ENCODE data around the gene YWHAB.
"Not testable (repeated sequence)": the region's sequence is repeated elsewhere in the genome, so short reads cannot be mapped to it uniquely, and the experiment has no call there.

YWHAB gene

GRCh38 chr20:44850272-44850671 is 35.2 kb upstream of the YWHAB start:
- no peaks in the 10 kb centered on the region for H3K27me3 ChIP-seq (ENCODE audit: control insufficient read depth in 2 of 2, insufficient read depth in 2 of 2, low read length in 2 of 2)
- H3K9ac ChIP-seq (ENCODE audit: low read depth in 1 of 2, low read length in 2 of 2) = no peak overlapping the region
- H3K9me3 ChIP-seq (ENCODE audit: control insufficient read depth in 2 of 2, low read length in 2 of 2) = no peaks in the 10 kb centered on the region
- no peak overlapping the region for H3K4me3 ChIP-seq (ENCODE audit: low read length in 2 of 2)
- H3K27ac ChIP-seq (ENCODE audit: low read depth in 2 of 2, low read length in 2 of 2) = no peak overlapping the region
- H3K36me3 ChIP-seq (ENCODE audit: control insufficient read depth in 2 of 2, insufficient read depth in 2 of 2, low read length in 2 of 2) = no peaks in the 10 kb centered on the region
- H3K4me1 ChIP-seq (ENCODE audit: control insufficient read depth in 2 of 2, insufficient read depth in 2 of 2, low read length in 2 of 2) = peaks cover 10 to 23% of the 10 kb centered on the region in 2 donors

- H3K4me1 ChIP-seq (ENCODE audit: control insufficient read depth in 2 of 2, insufficient read depth in 2 of 2, low read length in 2 of 2) = peaks cover 10 to 23% of the 10 kb centered on the region in 2 donors
- H3K27ac ChIP-seq (ENCODE audit: low read depth in 2 of 2, low read length in 2 of 2) = no peak overlapping the region
- no peak overlapping the region for H3K9ac ChIP-seq (ENCODE audit: low read depth in 1 of 2, low read length in 2 of 2)
- no peaks in the 10 kb centered on the region for H3K36me3 ChIP-seq (ENCODE audit: control insufficient read depth in 2 of 2, insufficient read depth in 2 of 2, low read length in 2 of 2)
- H3K4me3 ChIP-seq (ENCODE audit: low read length in 2 of 2) = no peak overlapping the region
- H3K9me3 ChIP-seq (ENCODE audit: control insufficient read depth in 2 of 2, low read length in 2 of 2) = no peaks in the 10 kb centered on the region
- no peaks in the 10 kb centered on the region for H3K27me3 ChIP-seq (ENCODE audit: control insufficient read depth in 2 of 2, insufficient read depth in 2 of 2, low read length in 2 of 2)
These were observed 34.7 kb upstream of the YWHAB start for GRCh38 chr20:44850837-44851236.

- Histone ChIP-seq H3K9me3 (ENCODE audit: control insufficient read depth in 2 of 2, low read length in 2 of 2) (no peaks in the 10 kb centered on the region), H3K9ac (ENCODE audit: low read depth in 1 of 2, low read length in 2 of 2) (no peak overlapping the region), H3K27me3 (ENCODE audit: control insufficient read depth in 2 of 2, insufficient read depth in 2 of 2, low read length in 2 of 2) (no peaks in the 10 kb centered on the region), H3K36me3 (ENCODE audit: control insufficient read depth in 2 of 2, insufficient read depth in 2 of 2, low read length in 2 of 2) (no peaks in the 10 kb centered on the region), H3K4me1 (ENCODE audit: control insufficient read depth in 2 of 2, insufficient read depth in 2 of 2, low read length in 2 of 2) (peaks cover 10 to 28% of the 10 kb centered on the region in 2 donors), H3K27ac (ENCODE audit: low read depth in 2 of 2, low read length in 2 of 2) (peak overlapping the region; percentile 48 to 56), H3K4me3 (ENCODE audit: low read length in 2 of 2) (no peak overlapping the region)
These were observed 34.0 kb upstream of the YWHAB start for GRCh38 chr20:44851545-44851944.

- no peak overlapping the region for H3K27ac ChIP-seq (ENCODE audit: low read depth in 2 of 2, low read length in 2 of 2)
- no peak overlapping the region for H3K9ac ChIP-seq (ENCODE audit: low read depth in 1 of 2, low read length in 2 of 2)
- no peaks in the 10 kb centered on the region for H3K36me3 ChIP-seq (ENCODE audit: control insufficient read depth in 2 of 2, insufficient read depth in 2 of 2, low read length in 2 of 2)
- no peak overlapping the region for H3K4me3 ChIP-seq (ENCODE audit: low read length in 2 of 2)
- no peaks in the 10 kb centered on the region for H3K9me3 ChIP-seq (ENCODE audit: control insufficient read depth in 2 of 2, low read length in 2 of 2)
- no peaks in the 10 kb centered on the region for H3K27me3 ChIP-seq (ENCODE audit: control insufficient read depth in 2 of 2, insufficient read depth in 2 of 2, low read length in 2 of 2)
- peaks cover 3 to 15% of the 10 kb centered on the region in 2 donors for H3K4me1 ChIP-seq (ENCODE audit: control insufficient read depth in 2 of 2, insufficient read depth in 2 of 2, low read length in 2 of 2)
These were observed 29.1 kb upstream of the YWHAB start for GRCh38 chr20:44856442-44856841.

- Histone ChIP-seq H3K27me3 (ENCODE audit: control insufficient read depth in 2 of 2, insufficient read depth in 2 of 2, low read length in 2 of 2) (no peaks in the 10 kb centered on the region), H3K27ac (ENCODE audit: low read depth in 2 of 2, low read length in 2 of 2) (no peak overlapping the region), H3K9ac (ENCODE audit: low read depth in 1 of 2, low read length in 2 of 2) (no peak overlapping the region), H3K4me1 (ENCODE audit: control insufficient read depth in 2 of 2, insufficient read depth in 2 of 2, low read length in 2 of 2) (peaks cover 3 to 14% of the 10 kb centered on the region in 2 donors), H3K9me3 (ENCODE audit: control insufficient read depth in 2 of 2, low read length in 2 of 2) (no peaks in the 10 kb centered on the region), H3K36me3 (ENCODE audit: control insufficient read depth in 2 of 2, insufficient read depth in 2 of 2, low read length in 2 of 2) (no peaks in the 10 kb centered on the region), H3K4me3 (ENCODE audit: low read length in 2 of 2) (no peak overlapping the region)
These were observed 28.6 kb upstream of the YWHAB start for GRCh38 chr20:44856856-44857448.

GRCh38 chr20:44858606-44859360 is 26.7 kb upstream of the YWHAB start:
- Histone ChIP-seq H3K36me3 (ENCODE audit: control insufficient read depth in 2 of 2, insufficient read depth in 2 of 2, low read length in 2 of 2) (no peaks in the 10 kb centered on the region), H3K27ac (ENCODE audit: low read depth in 2 of 2, low read length in 2 of 2) (peak overlapping the region in 1 of 2 donors; percentile 16), H3K9ac (ENCODE audit: low read depth in 1 of 2, low read length in 2 of 2) (no peak overlapping the region), H3K4me1 (ENCODE audit: control insufficient read depth in 2 of 2, insufficient read depth in 2 of 2, low read length in 2 of 2) (peaks cover 0 to 11% of the 10 kb centered on the region in 2 donors), H3K4me3 (ENCODE audit: low read length in 2 of 2) (no peak overlapping the region), H3K27me3 (ENCODE audit: control insufficient read depth in 2 of 2, insufficient read depth in 2 of 2, low read length in 2 of 2) (no peaks in the 10 kb centered on the region), H3K9me3 (ENCODE audit: control insufficient read depth in 2 of 2, low read length in 2 of 2) (no peaks in the 10 kb centered on the region)

GRCh38 chr20:44861531-44862006 is 23.9 kb upstream of the YWHAB start:
- Histone ChIP-seq H3K36me3 (ENCODE audit: control insufficient read depth in 2 of 2, insufficient read depth in 2 of 2, low read length in 2 of 2) (no peaks in the 10 kb centered on the region), H3K9me3 (ENCODE audit: control insufficient read depth in 2 of 2, low read length in 2 of 2) (no peaks in the 10 kb centered on the region), H3K9ac (ENCODE audit: low read depth in 1 of 2, low read length in 2 of 2) (no peak overlapping the region), H3K27ac (ENCODE audit: low read depth in 2 of 2, low read length in 2 of 2) (no peak overlapping the region), H3K27me3 (ENCODE audit: control insufficient read depth in 2 of 2, insufficient read depth in 2 of 2, low read length in 2 of 2) (no peaks in the 10 kb centered on the region), H3K4me1 (ENCODE audit: control insufficient read depth in 2 of 2, insufficient read depth in 2 of 2, low read length in 2 of 2) (peaks cover 0 to 5% of the 10 kb centered on the region in 2 donors), H3K4me3 (ENCODE audit: low read length in 2 of 2) (no peak overlapping the region)

GRCh38 chr20:44862286-44862685 is 23.2 kb upstream of the YWHAB start:
- Histone ChIP-seq H3K27me3 (ENCODE audit: control insufficient read depth in 2 of 2, insufficient read depth in 2 of 2, low read length in 2 of 2) (no peaks in the 10 kb centered on the region), H3K36me3 (ENCODE audit: control insufficient read depth in 2 of 2, insufficient read depth in 2 of 2, low read length in 2 of 2) (no peaks in the 10 kb centered on the region), H3K4me1 (ENCODE audit: control insufficient read depth in 2 of 2, insufficient read depth in 2 of 2, low read length in 2 of 2) (peaks cover 3 to 4% of the 10 kb centered on the region in 2 donors), H3K4me3 (ENCODE audit: low read length in 2 of 2) (no peak overlapping the region), H3K9ac (ENCODE audit: low read depth in 1 of 2, low read length in 2 of 2) (no peak overlapping the region), H3K27ac (ENCODE audit: low read depth in 2 of 2, low read length in 2 of 2) (no peak overlapping the region), H3K9me3 (ENCODE audit: control insufficient read depth in 2 of 2, low read length in 2 of 2) (no peaks in the 10 kb centered on the region)

- H3K9ac ChIP-seq (ENCODE audit: low read depth in 1 of 2, low read length in 2 of 2); H3K27me3 ChIP-seq (ENCODE audit: control insufficient read depth in 2 of 2, insufficient read depth in 2 of 2, low read length in 2 of 2); H3K9me3 ChIP-seq (ENCODE audit: control insufficient read depth in 2 of 2, low read length in 2 of 2); H3K4me1 ChIP-seq (ENCODE audit: control insufficient read depth in 2 of 2, insufficient read depth in 2 of 2, low read length in 2 of 2); H3K4me3 ChIP-seq (ENCODE audit: low read length in 2 of 2); H3K27ac ChIP-seq (ENCODE audit: low read depth in 2 of 2, low read length in 2 of 2); H3K36me3 ChIP-seq (ENCODE audit: control insufficient read depth in 2 of 2, insufficient read depth in 2 of 2, low read length in 2 of 2): not testable (repeated sequence)
These were observed 22.0 kb upstream of the YWHAB start for GRCh38 chr20:44863365-44864084.

- H3K4me3 ChIP-seq (ENCODE audit: low read length in 2 of 2); H3K36me3 ChIP-seq (ENCODE audit: control insufficient read depth in 2 of 2, insufficient read depth in 2 of 2, low read length in 2 of 2); H3K9me3 ChIP-seq (ENCODE audit: control insufficient read depth in 2 of 2, low read length in 2 of 2); H3K9ac ChIP-seq (ENCODE audit: low read depth in 1 of 2, low read length in 2 of 2); H3K27me3 ChIP-seq (ENCODE audit: control insufficient read depth in 2 of 2, insufficient read depth in 2 of 2, low read length in 2 of 2); H3K27ac ChIP-seq (ENCODE audit: low read depth in 2 of 2, low read length in 2 of 2); H3K4me1 ChIP-seq (ENCODE audit: control insufficient read depth in 2 of 2, insufficient read depth in 2 of 2, low read length in 2 of 2): not testable (repeated sequence)
These were observed 21.0 kb upstream of the YWHAB start for GRCh38 chr20:44864493-44864892.
